HK-2 (cell line): ENCODE results near the gene SLC27A4.

Experiments
- DNase-seq: peaks from one replicate; pipeline ENCODE4 v3.0.0-alpha.2; 2018; ENCODE audit not compliant: unreplicated experiment

The SLC27A4 gene

DNA sequence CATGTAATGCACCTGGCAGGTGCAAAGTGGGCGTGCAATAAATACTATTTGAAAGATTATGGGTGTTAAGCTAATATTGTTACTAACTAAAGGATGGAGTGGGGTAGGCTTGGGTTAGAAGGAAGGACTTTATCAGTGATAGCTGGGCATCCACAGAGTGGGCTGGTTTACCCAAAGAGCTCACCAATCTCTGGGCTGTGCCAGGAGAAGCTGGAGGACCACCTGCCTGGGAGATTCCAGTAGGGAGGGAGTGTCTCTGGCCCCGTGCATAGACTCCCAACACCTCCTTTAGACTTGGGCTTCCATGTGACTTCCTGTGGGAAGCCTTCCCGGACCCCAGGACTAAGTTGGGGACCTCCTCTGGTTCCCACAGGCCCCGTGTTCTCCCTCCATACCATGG is 25.2 kb downstream of the SLC27A4 start:
- no peak for DNase-seq

- no peak for DNase-seq
Measured at GRCh38 chr9:128369024-128369706, 28.8 kb downstream of the SLC27A4 start.

GRCh38 chr9:128370367-128370751 is 30.0 kb downstream of the SLC27A4 start:
- DNase-seq = peak; percentile 20

GRCh38 chr9:128370752-128371629 is 30.7 kb downstream of the SLC27A4 start, which contains the start of gene URM1:
URM1 (plus strand) TSS chr9:128371374; CDS start chr9:128371381, 7 bp downstream.
- peak; percentile 97 for DNase-seq

GRCh38 chr9:128371630-128372117 is 31.3 kb downstream of the SLC27A4 start:
- no peak for DNase-seq

DNA sequence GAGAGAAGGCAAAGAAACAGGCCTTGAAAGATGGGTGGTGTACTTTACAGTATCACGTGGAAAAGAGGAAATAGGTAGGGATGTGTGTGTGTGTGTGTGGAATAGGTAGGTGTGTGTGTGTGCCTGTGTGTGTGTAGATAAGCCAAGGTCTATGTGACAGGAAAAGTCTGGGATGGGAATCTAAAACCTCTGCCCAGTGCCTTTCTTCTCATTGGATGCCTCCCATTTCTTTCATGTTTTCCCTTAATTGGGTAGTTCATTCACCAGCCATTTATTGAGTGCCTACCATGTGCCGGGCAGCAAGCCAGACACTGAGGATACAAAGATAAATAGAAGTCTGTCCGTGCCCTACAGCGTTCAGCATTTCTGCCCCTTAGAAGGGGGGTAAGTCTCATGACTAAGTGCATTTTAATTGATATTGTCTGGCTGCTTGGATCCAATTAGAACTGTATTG is 31.9 kb downstream of the SLC27A4 start:
- peak; percentile 18 for DNase-seq

- DNase-seq = no peak
Measured at GRCh38 chr9:128372784-128373183, 32.5 kb downstream of the SLC27A4 start.

DNA sequence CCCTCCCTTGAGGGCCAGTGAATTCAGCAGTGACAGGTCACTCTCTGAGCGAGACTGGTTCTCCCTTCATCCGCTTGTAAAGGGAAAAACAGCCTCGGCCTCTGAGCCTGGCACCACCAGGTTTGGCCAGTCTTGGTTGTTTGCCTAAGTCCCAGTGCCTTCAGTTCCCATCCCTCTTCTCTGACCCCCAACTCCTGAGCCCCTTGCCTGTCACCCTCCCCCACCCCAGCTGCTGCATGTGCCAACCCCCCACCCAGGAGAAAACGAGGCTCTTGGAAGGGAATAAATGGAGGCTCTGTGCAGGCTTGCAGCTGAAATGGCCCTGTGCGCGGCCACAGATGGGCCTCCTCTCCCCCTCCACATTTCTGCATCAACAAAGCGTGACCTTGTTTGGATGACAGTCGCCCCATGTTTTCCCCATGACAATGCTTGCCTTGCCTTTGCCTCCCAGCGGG is 33.9 kb downstream of the SLC27A4 start:
- DNase-seq = no peak

GRCh38 chr9:128375865-128376264 is 35.5 kb downstream of the SLC27A4 start:
- DNase-seq = no peak

- DNase-seq = no peak
Measured at GRCh38 chr9:128382261-128382660, 41.9 kb downstream of the SLC27A4 start.

- no peak for DNase-seq
Measured at GRCh38 chr9:128383007-128383753, 42.9 kb downstream of the SLC27A4 start.

GRCh38 chr9:128383791-128384190 is 43.5 kb downstream of the SLC27A4 start:
- DNase-seq = no peak

DNA sequence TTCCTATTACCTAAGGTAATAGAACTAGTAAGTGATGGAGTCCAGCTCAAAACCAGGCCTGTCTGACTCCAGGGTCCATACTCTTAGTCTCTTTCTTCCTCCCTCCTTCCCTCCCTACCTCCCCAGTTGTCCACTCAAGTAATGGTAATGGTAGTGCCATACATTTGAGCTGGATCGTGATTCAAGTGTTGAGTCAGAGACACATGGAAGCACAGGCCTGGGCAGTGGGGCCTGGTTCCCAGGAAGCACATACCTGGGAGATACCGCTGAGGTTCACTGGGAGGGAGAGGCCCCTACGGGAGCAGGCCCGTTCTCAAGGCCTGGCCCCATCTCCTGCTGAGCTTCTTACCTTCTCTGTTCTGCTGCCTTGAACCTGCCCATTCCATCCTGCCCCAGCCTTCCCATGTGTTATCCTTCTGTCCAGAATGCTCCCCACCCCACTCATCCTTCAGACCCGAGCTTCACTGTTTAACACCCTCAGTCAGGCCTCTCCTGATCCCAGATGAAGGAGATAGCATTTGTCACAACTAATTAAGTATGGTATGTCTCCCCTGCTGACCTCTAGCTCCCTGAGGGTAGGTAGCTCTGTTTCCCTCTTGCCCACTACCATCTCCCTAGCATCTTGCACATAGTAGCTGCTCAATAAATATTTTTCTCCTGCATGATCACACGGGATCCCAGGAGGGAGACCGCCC is 44.6 kb downstream of the SLC27A4 start:
- no peak for DNase-seq

DNA sequence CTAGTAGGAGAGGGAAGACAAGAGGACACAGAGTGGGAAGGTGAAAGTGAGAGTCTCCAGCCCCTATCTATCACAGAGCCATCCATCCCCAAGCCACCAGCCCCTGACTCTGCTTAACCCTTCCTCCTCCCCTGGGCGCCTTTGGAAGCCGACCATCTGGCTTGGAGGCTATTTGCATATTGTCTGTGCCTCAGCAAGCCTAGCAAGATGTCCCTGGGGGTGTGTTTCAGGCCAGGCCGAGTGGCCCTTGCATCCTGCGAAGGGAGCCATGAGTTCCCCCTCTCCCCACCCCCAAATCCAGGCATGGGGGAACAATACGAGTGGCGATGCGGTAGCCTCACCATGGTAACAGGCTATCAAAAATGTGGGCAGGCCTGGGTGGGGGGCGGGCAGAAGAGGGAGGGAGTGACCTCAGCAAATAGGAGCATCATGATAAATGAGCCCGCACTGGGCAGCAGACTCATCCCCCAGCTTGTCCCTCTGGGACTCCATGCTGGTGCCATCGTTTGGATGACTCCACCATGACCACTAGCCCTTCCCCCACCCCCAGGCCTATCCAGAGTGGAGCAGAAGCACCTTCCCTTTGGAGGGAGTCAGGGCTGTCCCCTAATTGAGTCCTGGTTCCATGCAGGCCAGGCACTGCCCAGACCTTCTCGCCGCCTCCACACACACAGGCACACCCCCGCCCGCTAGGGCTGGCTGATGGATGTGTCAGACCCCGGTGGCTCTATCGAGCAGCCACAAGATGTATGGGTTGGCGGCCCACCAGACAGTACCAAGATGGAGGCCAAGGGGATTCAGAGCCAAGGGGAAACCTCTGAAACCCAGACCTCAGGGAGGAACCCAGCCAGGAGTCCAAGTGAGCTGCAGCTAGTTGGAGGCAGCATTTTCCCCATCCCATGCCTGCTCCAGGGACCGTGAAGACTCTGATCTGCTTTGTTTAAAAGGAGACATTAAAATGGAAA is 45.5 kb downstream of the SLC27A4 start:
- DNase-seq = no peak

- DNase-seq = no peak
Measured at GRCh38 chr9:128388150-128388549, 47.8 kb downstream of the SLC27A4 start.

GRCh38 chr9:128389395-128390149 is 49.2 kb downstream of the SLC27A4 start:
- DNase-seq = no peak

DNA sequence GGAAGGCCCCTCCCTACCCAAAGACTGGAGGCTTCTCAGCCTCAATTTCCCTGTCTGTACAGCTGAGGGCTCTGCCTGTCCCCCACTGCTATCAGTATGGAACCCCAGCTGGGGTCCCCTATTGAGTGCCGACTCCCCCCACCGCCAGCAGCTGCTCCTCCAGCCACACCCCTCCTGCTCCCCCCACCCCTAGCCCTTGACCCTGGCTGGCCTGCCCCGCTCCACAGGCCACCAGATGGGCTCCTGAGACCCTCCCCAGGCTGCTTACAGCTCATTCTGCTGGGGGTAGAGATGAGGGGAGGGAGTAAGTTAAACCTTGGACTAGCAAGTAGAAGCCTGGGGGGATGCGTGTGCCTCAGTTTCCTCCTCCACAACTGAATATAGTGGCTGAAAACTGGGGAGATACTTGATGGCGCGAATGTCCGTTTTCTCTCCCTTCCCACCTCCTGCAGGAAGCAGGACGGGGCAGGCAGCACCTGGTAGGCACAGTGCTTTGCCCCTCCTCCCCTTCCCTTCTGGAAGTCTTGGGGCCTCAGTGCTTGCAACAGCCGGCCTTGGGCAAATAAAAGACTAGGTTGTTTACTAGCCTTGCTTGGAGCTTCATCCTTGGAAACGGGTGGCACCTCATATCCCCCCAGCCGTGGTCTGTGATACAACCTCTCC is 50.0 kb downstream of the SLC27A4 start:
- DNase-seq = no peak

DNA sequence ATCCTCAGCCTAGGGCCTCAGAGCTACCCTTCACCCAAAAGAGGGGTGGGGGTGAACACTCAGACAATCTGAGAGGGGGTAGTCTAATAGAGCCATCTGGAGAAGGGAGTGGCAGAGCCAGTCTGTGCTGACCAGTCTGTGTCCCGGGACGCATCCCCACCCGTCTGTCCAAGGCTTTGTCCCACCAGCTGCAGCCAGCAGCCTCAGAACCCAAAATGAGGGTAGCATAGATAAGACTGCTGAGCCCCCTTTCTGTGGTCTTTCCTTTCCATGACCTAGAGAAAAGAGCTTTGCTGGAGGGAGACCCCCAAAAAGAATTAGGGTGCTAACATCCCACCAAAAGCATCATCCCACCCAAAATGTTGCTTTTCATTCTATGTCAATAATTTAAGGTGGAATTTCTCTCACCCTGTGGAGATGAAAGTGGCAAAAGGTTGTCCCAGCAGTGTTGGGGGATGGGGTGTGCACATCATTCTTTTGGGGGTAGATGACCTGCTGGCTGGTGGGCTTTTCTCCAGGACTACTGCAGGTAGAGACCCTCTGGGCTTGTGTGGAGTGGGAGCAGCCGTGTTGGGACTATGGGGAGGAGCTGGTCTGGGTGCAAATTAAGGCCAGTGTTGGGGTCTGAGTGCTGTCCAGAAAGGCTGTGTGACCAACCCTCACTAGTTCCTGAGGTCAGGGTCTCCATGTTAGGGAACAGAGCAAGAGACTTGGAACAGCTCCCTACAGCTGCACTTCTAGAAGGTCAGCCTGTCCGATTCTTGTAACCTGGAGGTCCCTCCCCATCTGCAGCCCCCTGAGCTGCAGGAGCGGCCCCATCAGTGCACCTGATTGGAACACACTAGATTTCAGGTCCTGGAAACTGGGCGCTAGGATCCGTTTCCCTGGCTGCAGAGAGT is 50.7 kb downstream of the SLC27A4 start:
- no peak for DNase-seq
